CD14-positive monocyte (primary cell): ENCODE measurements around the gene LIN37. TPM values are rescaled to one million over a fixed set of nuclear protein-coding genes. Genes with fewer than 3 reads are reported as not detected.

Experiments
- DNase-seq, 3 donors: peaks; one replicate each; pipeline ENCODE4 v3.0.0-alpha.2; 2011 to 2022
- H2AFZ ChIP-seq: 2 replicates; pipeline ENCODE4 v1.6.0; 2012; ENCODE audit warnings: mild to moderate bottlenecking, low read depth, low read length, inconsistent platforms; ENCODE audit not compliant: insufficient read depth, poor library complexity, severe bottlenecking
- H3K27ac ChIP-seq, 2 donors: 1 replicate in 1 of 2; 2 replicates in 1 of 2; pipeline ENCODE4 v1.5.1; 2012 to 2013; ENCODE audit warnings: low read length in 2 of 2, control low read depth in 1 of 2, inconsistent platforms in 1 of 2, low read depth in 1 of 2, mild to moderate bottlenecking in 1 of 2
- H3K27me3 ChIP-seq, 2 donors: one replicate each; pipeline versions ENCODE4 v1.6.0 to v1.6.1; 2011 to 2013; ENCODE audit warnings: low read length in 2 of 2; ENCODE audit not compliant: control insufficient read depth in 2 of 2, insufficient read depth in 2 of 2
- H3K36me3 ChIP-seq, 2 donors: replicated peaks in 1 of 2; 1 replicate in 1 of 2; 2 replicates in 1 of 2; pipeline versions ENCODE4 v1.5.1 to v1.6.1; 2012 to 2013; ENCODE audit warnings: low read length in 2 of 2, control low read depth in 1 of 2, inconsistent platforms in 1 of 2, mild to moderate bottlenecking in 1 of 2; ENCODE audit not compliant: insufficient read depth in 2 of 2, control insufficient read depth in 1 of 2
- H3K4me1 ChIP-seq, 2 donors: 1 replicate in 1 of 2; 2 replicates in 1 of 2; pipeline versions ENCODE4 v1.5.1 to v1.6.1; 2012 to 2013; ENCODE audit warnings: low read length in 2 of 2, control low read depth in 1 of 2, inconsistent platforms in 1 of 2, mild to moderate bottlenecking in 1 of 2, moderate library complexity in 1 of 2; ENCODE audit not compliant: insufficient read depth in 2 of 2, control insufficient read depth in 1 of 2
- H3K4me2 ChIP-seq: replicated peaks from 2 replicates; pipeline ENCODE3; 2012; ENCODE audit warnings: low read length, moderate library complexity, mild to moderate bottlenecking; ENCODE audit not compliant: poor library complexity, severe bottlenecking; ENCODE audit errors: extremely low read depth
- H3K4me3 ChIP-seq, 3 experiments: fragments of 200-600 bp in 1 of 3; sonication (generic) in 1 of 3; replicated peaks in 1 of 3; 1 replicate in 2 of 3; 2 replicates in 1 of 3; pipeline ENCODE4 v1.5.1; 2011 to 2013; ENCODE audit warnings: low read length in 3 of 3, mild to moderate bottlenecking in 3 of 3, control low read depth in 2 of 3, low read depth in 2 of 3, inconsistent platforms in 1 of 3, moderate library complexity in 1 of 3
- H3K79me2 ChIP-seq: 2 replicates; pipeline ENCODE4 v1.6.0; 2012; ENCODE audit warnings: mild to moderate bottlenecking, control low read depth, inconsistent platforms, low read length, moderate library complexity; ENCODE audit not compliant: insufficient read depth
- H3K9ac ChIP-seq: 2 replicates; pipeline ENCODE4 v1.6.0; 2017; ENCODE audit warnings: low read length, mild to moderate bottlenecking; ENCODE audit not compliant: insufficient read depth, poor library complexity, severe bottlenecking
- H3K9me3 ChIP-seq, 2 donors: replicated peaks in 1 of 2; 1 replicate in 1 of 2; 2 replicates in 1 of 2; pipeline versions ENCODE4 v1.5.1 to v1.6.1; 2012 to 2013; ENCODE audit warnings: low read length in 2 of 2, control low read depth in 1 of 2; ENCODE audit not compliant: control insufficient read depth in 1 of 2, insufficient read depth in 1 of 2
- H4K20me1 ChIP-seq: 2 replicates; pipeline ENCODE4 v1.6.0; 2012; ENCODE audit warnings: mild to moderate bottlenecking, low read length, control low read depth, moderate library complexity; ENCODE audit not compliant: insufficient read depth
- H3K27ac Mint-ChIP-seq, 7 donors: one replicate each; pipeline ENCODE4 v1.8.0; 2020; ENCODE audit warnings: mild to moderate bottlenecking in 7 of 7, mixed read lengths in 7 of 7, moderate library complexity in 6 of 7, inconsistent platforms in 2 of 7
- H3K27me3 Mint-ChIP-seq, 3 donors: one replicate each; pipeline ENCODE4 v1.8.0; 2021 to 2022; ENCODE audit warnings: low read depth in 3 of 3, mild to moderate bottlenecking in 3 of 3, mixed read lengths in 3 of 3, moderate library complexity in 3 of 3, inconsistent platforms in 1 of 3
- H3K36me3 Mint-ChIP-seq, 2 donors: one replicate each; pipeline ENCODE4 v1.8.0; 2020; ENCODE audit warnings: mixed read lengths in 2 of 2, inconsistent platforms in 1 of 2, mild to moderate bottlenecking in 1 of 2
- H3K4me1 Mint-ChIP-seq: one replicate; pipeline ENCODE4 v1.8.0; 2020; ENCODE audit warnings: mild to moderate bottlenecking, mixed read lengths
- H3K4me3 Mint-ChIP-seq, 2 donors: one replicate each; pipeline ENCODE4 v1.8.0; 2020; ENCODE audit warnings: mild to moderate bottlenecking in 2 of 2, mixed read lengths in 2 of 2, moderate library complexity in 1 of 2
- H3K9me3 Mint-ChIP-seq, 7 donors: one replicate each; pipeline ENCODE4 v1.8.0; 2020 to 2022; ENCODE audit warnings: mixed read lengths in 7 of 7, mild to moderate bottlenecking in 6 of 7, moderate library complexity in 6 of 7, inconsistent platforms in 2 of 7
- WGBS: methylation state at CpG from one replicate; pipeline ENCODE4 v1.1.5; 2013; ENCODE audit warnings: missing lambda C conversion rate; ENCODE audit not compliant: insufficient coverage; 5-methylcytosine and 5-hydroxymethylcytosine counted together
- intact Hi-C, 2 donors: fragments of 100-400 bp; cut with micrococcal nuclease; formaldehyde crosslinking; loops; one replicate each; pipeline versions ENCODE4 v1.15.0 to v1.15.1; 2023
- polyA plus RNA-seq, 3 donors: library from polyadenylated mRNA; depleted of rRNA in 1 of 3; unstranded in 2 of 3; stranded (reverse) in 1 of 3; fragments of 300-500 nt in 2 of 3; fragments of >200 nt in 1 of 3; fragmentation: Illumina TruSeq in 2 of 3; gene quantifications; 1 replicate in 2 of 3; 2 replicates in 1 of 3; pipeline ENCODE4 v1.2.3, GENCODE V29; 2012 to 2021
- TF ChIP-seq, protein P1 (sequence below): fragments of 200-600 bp; IDR thresholded peaks from one replicate; pipeline ENCODE4 v1.8.0; 2022; ENCODE audit warnings: antibody characterized with exemption, mild to moderate bottlenecking

Gene LIN37
- polyA plus RNA-seq, 3 donors, result 5.6 to 28.6 (median 7.2) TPM

DNA sequence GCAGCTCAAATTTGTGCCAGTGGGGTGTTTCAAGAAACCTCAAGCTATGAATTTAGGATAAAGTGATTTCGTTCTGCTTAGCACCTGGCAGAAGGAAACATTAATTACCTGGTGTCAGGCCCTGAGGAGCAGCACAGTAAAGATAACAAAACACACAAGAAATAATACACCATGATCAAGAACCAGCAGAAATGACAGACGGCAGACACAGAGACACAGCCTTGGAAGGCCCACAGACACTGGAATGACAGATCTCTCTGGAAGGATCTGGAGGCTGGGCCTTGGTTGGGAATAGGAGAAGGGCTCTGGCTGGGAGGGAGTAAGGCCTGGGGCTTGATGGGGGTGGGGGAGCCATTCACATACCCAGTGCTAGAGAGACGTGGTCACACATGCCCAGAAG is 53.5 kb downstream of the LIN37 start:
- peaks cover 18 to 33% (median 29%) of the 10 kb centered on the region in 3 donors for H3K27me3 Mint-ChIP-seq
- Histone ChIP-seq H3K9me3 (peaks cover 0 to 4% of the 10 kb centered on the region in 2 donors), H3K4me3 (no peak overlapping the region), H3K27ac (no peak overlapping the region), H2AFZ (no peak overlapping the region), H3K79me2 (no peaks in the 10 kb centered on the region), H4K20me1 (no peaks in the 10 kb centered on the region), H3K9ac (no peak overlapping the region), H3K4me2 (no peak overlapping the region), H3K27me3 (peaks cover 0 to 16% of the 10 kb centered on the region in 2 donors), H3K36me3 (no peaks in the 10 kb centered on the region), H3K4me1 (peaks cover 7 to 9% of the 10 kb centered on the region in 2 donors)
- DNase-seq, result no peak
- no peaks in the 10 kb centered on the region for H3K36me3 Mint-ChIP-seq
- no peak overlapping the region for H3K27ac Mint-ChIP-seq
- 100% methylated on average over 1 of the region's 3 CpGs for WGBS
- H3K9me3 Mint-ChIP-seq, result peaks cover 0 to 17% (median 3%) of the 10 kb centered on the region in 7 donors
- no peak overlapping the region for H3K4me3 Mint-ChIP-seq
- TF ChIP-seq, protein P1, sequence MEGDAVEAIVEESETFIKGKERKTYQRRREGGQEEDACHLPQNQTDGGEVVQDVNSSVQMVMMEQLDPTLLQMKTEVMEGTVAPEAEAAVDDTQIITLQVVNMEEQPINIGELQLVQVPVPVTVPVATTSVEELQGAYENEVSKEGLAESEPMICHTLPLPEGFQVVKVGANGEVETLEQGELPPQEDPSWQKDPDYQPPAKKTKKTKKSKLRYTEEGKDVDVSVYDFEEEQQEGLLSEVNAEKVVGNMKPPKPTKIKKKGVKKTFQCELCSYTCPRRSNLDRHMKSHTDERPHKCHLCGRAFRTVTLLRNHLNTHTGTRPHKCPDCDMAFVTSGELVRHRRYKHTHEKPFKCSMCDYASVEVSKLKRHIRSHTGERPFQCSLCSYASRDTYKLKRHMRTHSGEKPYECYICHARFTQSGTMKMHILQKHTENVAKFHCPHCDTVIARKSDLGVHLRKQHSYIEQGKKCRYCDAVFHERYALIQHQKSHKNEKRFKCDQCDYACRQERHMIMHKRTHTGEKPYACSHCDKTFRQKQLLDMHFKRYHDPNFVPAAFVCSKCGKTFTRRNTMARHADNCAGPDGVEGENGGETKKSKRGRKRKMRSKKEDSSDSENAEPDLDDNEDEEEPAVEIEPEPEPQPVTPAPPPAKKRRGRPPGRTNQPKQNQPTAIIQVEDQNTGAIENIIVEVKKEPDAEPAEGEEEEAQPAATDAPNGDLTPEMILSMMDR, result no peak
- peaks cover 18% of the 10 kb centered on the region for H3K4me1 Mint-ChIP-seq
- intact Hi-C loops, result no loop called here

Other genes with a start within 250 kb of the LIN37 start
- not detected for gene DMKN, start 234.9 kb upstream of the LIN37 start, polyA plus RNA-seq
- not detected for gene SBSN, start 220.3 kb upstream of the LIN37 start, polyA plus RNA-seq
- gene GAPDHS, start 215.1 kb upstream of the LIN37 start, polyA plus RNA-seq, result not detected
- gene TMEM147, start 202.9 kb upstream of the LIN37 start, polyA plus RNA-seq, result 100 to 1,000 TPM in 2 of 3 donors, 10 to 100 TPM in 1; 75.5 to 165 (median 165) TPM
- not detected for gene ATP4A, start 184.9 kb upstream of the LIN37 start, polyA plus RNA-seq
- gene PMIS2, start 162.4 kb upstream of the LIN37 start, polyA plus RNA-seq, result not detected
- gene HAUS5, start 135.8 kb upstream of the LIN37 start, polyA plus RNA-seq, result 1 to 10 TPM in 1 of 3 donors, under 1 TPM in 2; 0.94 to 6.3 (median 0.99) TPM
- gene RBM42, start 119.5 kb upstream of the LIN37 start, polyA plus RNA-seq, result 10 to 100 TPM; 29.5 to 53.3 (median 50.3) TPM
- gene ETV2, start 106.8 kb upstream of the LIN37 start, polyA plus RNA-seq, result under 1 TPM; 0.17 to 0.93 (median 0.82) TPM
- gene COX6B1, start 100.3 kb upstream of the LIN37 start, polyA plus RNA-seq, result 100 to 1,000 TPM; 611 to 948 (median 825) TPM
- not detected for gene UPK1A, start 82.1 kb upstream of the LIN37 start, polyA plus RNA-seq
- gene ZBTB32, start 44.0 kb upstream of the LIN37 start, polyA plus RNA-seq, result under 1 TPM in 1 of 3 donors, not detected in 2; 0.05 TPM
- 10 to 100 TPM in 1 of 3 donors, under 1 TPM in 2; 0.32 to 63.6 (median 0.65) TPM for gene KMT2B, start 30.6 kb upstream of the LIN37 start, polyA plus RNA-seq
- 100 to 1,000 TPM in 2 of 3 donors, 10 to 100 TPM in 1; 80.5 to 144 (median 119) TPM for gene IGFLR1, start 6.1 kb upstream of the LIN37 start, polyA plus RNA-seq
- 100 to 1,000 TPM in 1 of 3 donors, 1 to 10 TPM in 2; 6.2 to 140 (median 8.7) TPM for gene U2AF1L4, start 3.2 kb upstream of the LIN37 start, polyA plus RNA-seq
- gene PSENEN, start 2.9 kb upstream of the LIN37 start, polyA plus RNA-seq, result 100 to 1,000 TPM in 2 of 3 donors, 10 to 100 TPM in 1; 29.7 to 149 (median 129) TPM
- gene HSPB6, start 8.5 kb downstream of the LIN37 start, polyA plus RNA-seq, result not detected
- 10 to 100 TPM in 1 of 3 donors, 1 to 10 TPM in 2; 1.8 to 14.7 (median 2.9) TPM for gene PROSER3, start 9.6 kb downstream of the LIN37 start, polyA plus RNA-seq
- gene ARHGAP33, start 27.0 kb downstream of the LIN37 start, polyA plus RNA-seq, result 1 to 10 TPM in 1 of 3 donors, not detected in 2; 8.6 TPM
- gene PRODH2, start 64.3 kb downstream of the LIN37 start, polyA plus RNA-seq, result not detected
- gene NPHS1, start 103.9 kb downstream of the LIN37 start, polyA plus RNA-seq, result not detected
- not detected for gene KIRREL2, start 108.3 kb downstream of the LIN37 start, polyA plus RNA-seq
- not detected for gene APLP1, start 120.0 kb downstream of the LIN37 start, polyA plus RNA-seq
- 100 to 1,000 TPM in 1 of 3 donors, 1 to 10 TPM in 2; 6.4 to 198 (median 9.3) TPM for gene NFKBID, start 152.0 kb downstream of the LIN37 start, polyA plus RNA-seq
- 100 to 1,000 TPM; 264 to 829 (median 594) TPM for gene HCST, start 154.0 kb downstream of the LIN37 start, polyA plus RNA-seq
- 1,000 to 10,000 TPM; 3,224 to 6,141 (median 5,182) TPM for gene TYROBP, start 159.7 kb downstream of the LIN37 start, polyA plus RNA-seq
- under 1 TPM in 1 of 3 donors, not detected in 2; 0.04 TPM for gene LRFN3, start 187.8 kb downstream of the LIN37 start, polyA plus RNA-seq
- gene SDHAF1, start 246.6 kb downstream of the LIN37 start, polyA plus RNA-seq, result 10 to 100 TPM; 10.4 to 26.9 (median 19.0) TPM